Measurements from ENCODE around the gene TEAD3.

Gene TEAD3

GRCh38 chr6:35496841-35497570 is at the start of gene TEAD3:
Gene TEAD3, minus strand, starts transcription at chr6:35497079.
- Histone ChIP-seq H3K36me3 (ENCODE audit: low read depth) (no peaks in the 10 kb centered on the region), H3K27ac (ENCODE audit: poor library complexity, severe bottlenecking) (peak within 1 kb of the TSS; percentile 96), H3K4me1 (ENCODE audit: insufficient read depth, poor library complexity, severe bottlenecking) (peaks cover 4% of the 10 kb centered on the region), H3K27me3 (ENCODE audit: insufficient read depth, poor library complexity, severe bottlenecking) (no peaks in the 10 kb centered on the region), H3K9me3 (ENCODE audit: severe bottlenecking) (no peaks in the 10 kb centered on the region), H3K4me3 (ENCODE audit: severe bottlenecking) (peak within 1 kb of the TSS; percentile 88)
- DNase-seq (ENCODE audit: low spot score) (peak; percentile 77), ATAC-seq (ENCODE audit: low read depth) (peak; percentile 56)
- TF ChIP-seq, protein P1, sequence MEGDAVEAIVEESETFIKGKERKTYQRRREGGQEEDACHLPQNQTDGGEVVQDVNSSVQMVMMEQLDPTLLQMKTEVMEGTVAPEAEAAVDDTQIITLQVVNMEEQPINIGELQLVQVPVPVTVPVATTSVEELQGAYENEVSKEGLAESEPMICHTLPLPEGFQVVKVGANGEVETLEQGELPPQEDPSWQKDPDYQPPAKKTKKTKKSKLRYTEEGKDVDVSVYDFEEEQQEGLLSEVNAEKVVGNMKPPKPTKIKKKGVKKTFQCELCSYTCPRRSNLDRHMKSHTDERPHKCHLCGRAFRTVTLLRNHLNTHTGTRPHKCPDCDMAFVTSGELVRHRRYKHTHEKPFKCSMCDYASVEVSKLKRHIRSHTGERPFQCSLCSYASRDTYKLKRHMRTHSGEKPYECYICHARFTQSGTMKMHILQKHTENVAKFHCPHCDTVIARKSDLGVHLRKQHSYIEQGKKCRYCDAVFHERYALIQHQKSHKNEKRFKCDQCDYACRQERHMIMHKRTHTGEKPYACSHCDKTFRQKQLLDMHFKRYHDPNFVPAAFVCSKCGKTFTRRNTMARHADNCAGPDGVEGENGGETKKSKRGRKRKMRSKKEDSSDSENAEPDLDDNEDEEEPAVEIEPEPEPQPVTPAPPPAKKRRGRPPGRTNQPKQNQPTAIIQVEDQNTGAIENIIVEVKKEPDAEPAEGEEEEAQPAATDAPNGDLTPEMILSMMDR (IDR thresholded peaks at IDR 0.05; ENCODE audit: poor library complexity, severe bottlenecking) = peak; percentile 29

DNA sequence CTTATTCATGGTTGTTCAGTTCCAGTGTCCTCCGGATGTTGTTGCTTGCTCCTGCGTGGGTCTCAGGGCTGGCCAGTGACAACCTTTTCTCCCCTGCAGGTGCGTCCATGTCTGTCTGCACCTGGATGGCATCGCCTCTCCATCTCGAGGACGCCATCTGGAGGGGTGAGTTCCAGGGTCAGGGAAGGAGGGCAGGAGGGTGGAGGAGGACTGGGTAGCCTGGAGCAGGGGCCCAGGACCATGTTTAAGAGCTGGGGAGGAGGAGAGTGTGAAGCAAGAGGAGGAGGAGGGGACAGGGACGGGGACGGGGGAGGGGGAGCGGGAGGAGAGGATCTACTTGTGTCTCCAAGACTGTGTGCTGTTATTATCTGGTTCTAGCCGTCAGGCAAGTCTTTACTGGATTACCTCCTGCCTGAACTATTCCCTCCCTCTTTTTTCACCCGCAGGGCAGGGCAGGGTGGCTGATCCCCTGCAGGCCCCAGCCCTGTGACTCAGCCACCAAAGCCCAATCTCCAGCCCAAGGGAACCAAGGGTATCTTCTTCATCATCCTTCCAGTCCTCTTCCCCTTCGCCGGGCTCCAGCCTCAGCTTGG is 48.0 kb upstream of the TEAD3 start:
- ATAC-seq (ENCODE audit: low read depth) = peak; percentile 87
- no peak for DNase-seq (ENCODE audit: low spot score)

DNA sequence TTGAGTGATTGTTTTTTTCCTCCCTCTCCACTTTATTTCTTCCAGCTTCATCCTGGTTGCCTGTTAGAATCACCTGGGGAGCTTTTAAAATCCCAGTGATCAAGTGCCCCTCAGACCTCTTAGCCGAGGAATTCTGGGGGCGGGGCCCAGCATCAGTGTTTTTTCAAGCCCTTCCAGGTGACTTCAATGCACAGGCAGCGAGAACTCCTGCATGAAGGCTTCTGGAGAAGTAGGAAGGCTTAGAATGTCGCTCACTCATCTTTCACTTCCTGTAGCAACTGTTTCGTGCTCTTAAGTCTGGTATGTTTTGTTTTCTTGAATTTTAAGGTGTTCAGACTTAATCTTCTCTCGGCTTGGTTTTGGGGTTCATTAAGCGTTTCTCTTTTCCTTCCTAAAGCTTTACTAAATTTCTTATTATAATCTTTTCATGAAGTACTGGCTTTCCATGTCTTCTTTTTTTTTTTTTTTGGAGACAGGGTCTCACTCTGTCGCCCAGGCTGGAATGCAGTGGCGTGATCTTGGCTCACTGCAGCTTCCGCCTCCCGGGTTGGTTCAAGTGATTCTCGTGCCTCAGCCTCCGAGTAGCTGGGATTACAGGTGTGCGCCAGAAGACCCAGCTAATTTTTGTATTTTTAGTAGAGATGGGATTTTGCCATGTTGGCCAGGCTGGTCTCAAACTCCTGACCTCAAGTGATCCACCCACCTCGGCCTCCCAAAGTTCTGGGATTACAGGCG is 46.7 kb upstream of the TEAD3 start:
- no peak overlapping the region for H3K4me3 ChIP-seq (ENCODE audit: severe bottlenecking)
- no peaks in the 10 kb centered on the region for H3K9me3 ChIP-seq (ENCODE audit: severe bottlenecking)
- DNase-seq (ENCODE audit: low spot score) = no peak
- no peaks in the 10 kb centered on the region for H3K27me3 ChIP-seq (ENCODE audit: insufficient read depth, poor library complexity, severe bottlenecking)
- ATAC-seq (ENCODE audit: low read depth) = no peak
- no peaks in the 10 kb centered on the region for H3K36me3 ChIP-seq (ENCODE audit: low read depth)
- H3K27ac ChIP-seq (ENCODE audit: poor library complexity, severe bottlenecking) = no peak overlapping the region
- TF ChIP-seq, protein P1 (IDR thresholded peaks at IDR 0.05; ENCODE audit: poor library complexity, severe bottlenecking) = no peak
- peaks cover 8% of the 10 kb centered on the region for H3K4me1 ChIP-seq (ENCODE audit: insufficient read depth, poor library complexity, severe bottlenecking)

More for the DNA sequence above, 48.0 kb upstream of the TEAD3 start:
- TF ChIP-seq, protein P1 (IDR thresholded peaks at IDR 0.05; ENCODE audit: poor library complexity, severe bottlenecking) = no peak
- peaks cover 8% of the 10 kb centered on the region for H3K4me1 ChIP-seq (ENCODE audit: insufficient read depth, poor library complexity, severe bottlenecking)
- no peak overlapping the region for H3K4me3 ChIP-seq (ENCODE audit: severe bottlenecking)
- H3K27me3 ChIP-seq (ENCODE audit: insufficient read depth, poor library complexity, severe bottlenecking) = no peaks in the 10 kb centered on the region
- no peak overlapping the region for H3K27ac ChIP-seq (ENCODE audit: poor library complexity, severe bottlenecking)
- H3K36me3 ChIP-seq (ENCODE audit: low read depth) = no peaks in the 10 kb centered on the region
- H3K9me3 ChIP-seq (ENCODE audit: severe bottlenecking) = peaks cover 3% of the 10 kb centered on the region

- Histone ChIP-seq H3K27me3 (ENCODE audit: insufficient read depth, poor library complexity, severe bottlenecking) (no peaks in the 10 kb centered on the region), H3K9me3 (ENCODE audit: severe bottlenecking) (no peaks in the 10 kb centered on the region), H3K36me3 (ENCODE audit: low read depth) (no peaks in the 10 kb centered on the region), H3K4me3 (ENCODE audit: severe bottlenecking) (no peak overlapping the region), H3K27ac (ENCODE audit: poor library complexity, severe bottlenecking) (no peak overlapping the region), H3K4me1 (ENCODE audit: insufficient read depth, poor library complexity, severe bottlenecking) (peaks cover 8% of the 10 kb centered on the region)
- TF ChIP-seq, protein P1 (IDR thresholded peaks at IDR 0.05; ENCODE audit: poor library complexity, severe bottlenecking) = no peak
- no peak for ATAC-seq (ENCODE audit: low read depth)
- no peak for DNase-seq (ENCODE audit: low spot score)
Measured at GRCh38 chr6:35541836-35542235, 45.0 kb upstream of the TEAD3 start.
